NT2/D1 (cell line): ENCODE results near the gene PALB2.

Experiments
- SUZ12 ChIP-seq: IDR thresholded peaks from 2 replicates; pipeline ENCODE4 v1.6.1; 2011; ENCODE audit not compliant: insufficient read length, insufficient read depth; ENCODE audit errors: extremely low read depth
- YY1 ChIP-seq: IDR thresholded peaks from 2 replicates; pipeline ENCODE4 v1.6.1; 2011; ENCODE audit not compliant: insufficient read length, insufficient read depth
- ZNF274 ChIP-seq: IDR thresholded peaks from 2 replicates; pipeline ENCODE4 v1.6.1; 2011; ENCODE audit warnings: mild to moderate bottlenecking, low read depth, low read length

DNA sequence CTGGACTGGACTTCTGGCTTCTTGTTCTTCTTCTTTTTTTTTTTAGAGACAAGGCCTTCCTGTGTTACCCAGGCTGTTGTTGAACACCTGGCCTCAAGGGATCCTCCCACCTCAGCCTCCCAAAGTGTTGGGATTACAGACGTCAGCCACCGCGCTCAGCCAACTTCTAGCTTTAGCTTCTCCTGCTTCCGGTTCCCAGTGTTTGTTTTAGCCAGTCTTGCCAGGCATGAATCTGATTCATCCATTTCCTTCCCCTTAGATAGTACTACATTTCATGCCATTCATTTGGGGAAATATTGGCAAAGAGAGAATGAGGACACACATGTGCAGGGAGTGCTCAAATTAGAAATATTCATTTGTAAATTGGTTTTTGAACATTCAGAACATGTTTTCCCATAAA is 32.9 kb downstream of the PALB2 start:
- TF ChIP-seq ZNF274 (no peak), YY1 (no peak), SUZ12 (no peak)
